Fibroblast of lung (primary cell): Measurements from ENCODE around the gene DIP2A. TPM values are rescaled to one million over a fixed set of nuclear protein-coding genes. Genes with fewer than 3 reads are reported as not detected.

Experiments
- DNase-seq, 2 donors: peaks; one replicate each; pipeline versions ENCODE4 v3.0.0 to v3.0.0-alpha.2; 2010; ENCODE audit warnings: low read depth in 2 of 2
- H2AFZ ChIP-seq: 2 replicates; pipeline ENCODE4 v1.5.1; 2012; ENCODE audit warnings: low read length, control low read depth, inconsistent platforms
- H3K27ac ChIP-seq: 2 replicates; pipeline ENCODE4 v1.5.1; 2011; ENCODE audit warnings: low read length, control low read depth; ENCODE audit not compliant: insufficient read depth
- H3K27me3 ChIP-seq: 2 replicates; pipeline ENCODE4 v1.5.1; 2011; ENCODE audit warnings: mild to moderate bottlenecking, low read length; ENCODE audit not compliant: control insufficient read depth, insufficient read depth
- H3K36me3 ChIP-seq: 2 replicates; pipeline ENCODE4 v1.5.1; 2011; ENCODE audit warnings: low read length; ENCODE audit not compliant: control insufficient read depth, insufficient read depth
- H3K4me1 ChIP-seq: 2 replicates; pipeline ENCODE4 v1.5.1; 2011; ENCODE audit warnings: low read length; ENCODE audit not compliant: control insufficient read depth, insufficient read depth; ENCODE audit errors: extremely low read depth
- H3K4me2 ChIP-seq: 2 replicates; pipeline ENCODE4 v1.5.1; 2011; ENCODE audit warnings: low read length, control low read depth; ENCODE audit not compliant: insufficient read depth; ENCODE audit errors: extremely low read depth
- H3K4me3 ChIP-seq, 4 experiments: fragments of 200-600 bp in 1 of 4; sonication (generic) in 1 of 4; replicated peaks in 1 of 4; 2 replicates each; pipeline ENCODE4 v1.5.1; 2011 to 2016; ENCODE audit warnings: low read length in 4 of 4, low read depth in 3 of 4, mild to moderate bottlenecking in 3 of 4, control low read depth in 2 of 4, inconsistent platforms in 1 of 4, mixed read lengths in 1 of 4; ENCODE audit not compliant: insufficient read depth in 1 of 4; ENCODE audit errors: control extremely low read depth in 1 of 4
- H3K79me2 ChIP-seq: 2 replicates; pipeline ENCODE4 v1.5.1; 2012; ENCODE audit warnings: mild to moderate bottlenecking, low read length, inconsistent platforms; ENCODE audit not compliant: control insufficient read depth, insufficient read depth
- H3K9ac ChIP-seq: 2 replicates; pipeline ENCODE4 v1.5.1; 2011; ENCODE audit warnings: mild to moderate bottlenecking, low read length, control low read depth; ENCODE audit not compliant: insufficient read depth
- H3K9me3 ChIP-seq: 2 replicates; pipeline ENCODE4 v1.5.1; 2012; ENCODE audit warnings: low read depth, low read length; ENCODE audit not compliant: control insufficient read depth, insufficient read depth
- H4K20me1 ChIP-seq: 2 replicates; pipeline ENCODE4 v1.5.1; 2011; ENCODE audit warnings: low read length; ENCODE audit not compliant: control insufficient read depth, insufficient read depth; ENCODE audit errors: extremely low read depth
- EZH2 ChIP-seq: IDR thresholded peaks from 2 replicates; pipeline ENCODE4 v1.5.1; 2012; ENCODE audit warnings: low read length, control low read depth, mild to moderate bottlenecking; ENCODE audit errors: missing control alignments
- polyA plus RNA-seq, 2 donors: library from polyadenylated mRNA; depleted of rRNA in 1 of 2; stranded (reverse) in 1 of 2; unstranded in 1 of 2; fragments of >200 nt; gene quantifications; 2 replicates each; pipeline ENCODE4 v1.2.1, GENCODE V29; 2011 to 2012; ENCODE audit warnings: missing spikeins in 1 of 2
- total RNA-seq: library from RNA; depleted of rRNA; stranded (reverse); fragments of >200 nt; gene quantifications from 2 replicates; pipeline ENCODE4 v1.2.1, GENCODE V29; 2014
- TF ChIP-seq, protein P1 (sequence below), 2 donors: IDR thresholded peaks in 1 of 2; conservative IDR thresholded peaks in 1 of 2; 1 replicate in 1 of 2; 2 replicates in 1 of 2; pipeline ENCODE4 v1.5.1; 2011 to 2012; ENCODE audit warnings: low read length in 2 of 2, control low read depth in 1 of 2, inconsistent platforms in 1 of 2, low read depth in 1 of 2, mild to moderate bottlenecking in 1 of 2

Gene DIP2A
- total and polyA plus RNA-seq, 2 donors (not counting 1 experiment from before 2014, with no cell fraction given) = 16.3 to 21.1 TPM

- no peaks in the 10 kb centered on the region for H4K20me1 ChIP-seq
- TF ChIP-seq, protein P1, sequence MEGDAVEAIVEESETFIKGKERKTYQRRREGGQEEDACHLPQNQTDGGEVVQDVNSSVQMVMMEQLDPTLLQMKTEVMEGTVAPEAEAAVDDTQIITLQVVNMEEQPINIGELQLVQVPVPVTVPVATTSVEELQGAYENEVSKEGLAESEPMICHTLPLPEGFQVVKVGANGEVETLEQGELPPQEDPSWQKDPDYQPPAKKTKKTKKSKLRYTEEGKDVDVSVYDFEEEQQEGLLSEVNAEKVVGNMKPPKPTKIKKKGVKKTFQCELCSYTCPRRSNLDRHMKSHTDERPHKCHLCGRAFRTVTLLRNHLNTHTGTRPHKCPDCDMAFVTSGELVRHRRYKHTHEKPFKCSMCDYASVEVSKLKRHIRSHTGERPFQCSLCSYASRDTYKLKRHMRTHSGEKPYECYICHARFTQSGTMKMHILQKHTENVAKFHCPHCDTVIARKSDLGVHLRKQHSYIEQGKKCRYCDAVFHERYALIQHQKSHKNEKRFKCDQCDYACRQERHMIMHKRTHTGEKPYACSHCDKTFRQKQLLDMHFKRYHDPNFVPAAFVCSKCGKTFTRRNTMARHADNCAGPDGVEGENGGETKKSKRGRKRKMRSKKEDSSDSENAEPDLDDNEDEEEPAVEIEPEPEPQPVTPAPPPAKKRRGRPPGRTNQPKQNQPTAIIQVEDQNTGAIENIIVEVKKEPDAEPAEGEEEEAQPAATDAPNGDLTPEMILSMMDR (conservative IDR thresholded peaks at IDR 0.05 in 1 of 2, IDR thresholded peaks at IDR 0.05 in 1 of 2; ENCODE audit: low read depth in 1 of 2, low read length in 2 of 2) = no peak
- no peak for TF ChIP-seq EZH2
- no peaks in the 10 kb centered on the region for H3K4me1 ChIP-seq
- peaks cover 12% of the 10 kb centered on the region for H3K36me3 ChIP-seq
- no peaks in the 10 kb centered on the region for H3K79me2 ChIP-seq
- no peak for DNase-seq
- H3K4me3 ChIP-seq = no peak overlapping the region
- no peaks in the 10 kb centered on the region for H3K9me3 ChIP-seq
- no peaks in the 10 kb centered on the region for H3K27me3 ChIP-seq
- no peak overlapping the region for H3K27ac ChIP-seq
- H3K4me2 ChIP-seq = no peak overlapping the region
- H3K9ac ChIP-seq = no peak overlapping the region
- H2AFZ ChIP-seq = no peak overlapping the region
Measured at GRCh38 chr21:46418265-46418946, 40.3 kb upstream of the DIP2A start.

GRCh38 chr21:46420241-46421190, 38.2 kb upstream of the DIP2A start:
- no peaks in the 10 kb centered on the region for H3K4me1 ChIP-seq
- H3K27ac ChIP-seq = no peak overlapping the region
- H3K9ac ChIP-seq = no peak overlapping the region
- no peak overlapping the region for H3K4me2 ChIP-seq
- H3K36me3 ChIP-seq = peaks cover 16% of the 10 kb centered on the region
- no peak overlapping the region for H3K4me3 ChIP-seq
- H3K9me3 ChIP-seq = no peaks in the 10 kb centered on the region
- H3K27me3 ChIP-seq = no peaks in the 10 kb centered on the region
- TF ChIP-seq, protein P1 (conservative IDR thresholded peaks at IDR 0.05 in 1 of 2, IDR thresholded peaks at IDR 0.05 in 1 of 2; ENCODE audit: low read depth in 1 of 2, low read length in 2 of 2) = no peak
- TF ChIP-seq EZH2 = no peak
- H2AFZ ChIP-seq = no peak overlapping the region
- no peak for DNase-seq
- H4K20me1 ChIP-seq = no peaks in the 10 kb centered on the region
- no peaks in the 10 kb centered on the region for H3K79me2 ChIP-seq

GRCh38 chr21:46421191-46421750, 37.4 kb upstream of the DIP2A start:
- Histone ChIP-seq H4K20me1 (no peaks in the 10 kb centered on the region), H3K4me2 (no peak overlapping the region), H2AFZ (no peak overlapping the region), H3K36me3 (peaks cover 19% of the 10 kb centered on the region), H3K4me1 (no peaks in the 10 kb centered on the region), H3K4me3 (no peak overlapping the region), H3K79me2 (no peaks in the 10 kb centered on the region), H3K9ac (no peak overlapping the region), H3K27me3 (no peaks in the 10 kb centered on the region), H3K9me3 (no peaks in the 10 kb centered on the region), H3K27ac (no peak overlapping the region)
- no peak for DNase-seq
- TF ChIP-seq EZH2 = no peak
- TF ChIP-seq, protein P1 (conservative IDR thresholded peaks at IDR 0.05 in 1 of 2, IDR thresholded peaks at IDR 0.05 in 1 of 2; ENCODE audit: low read depth in 1 of 2, low read length in 2 of 2) = no peak
